IPS-18c (cell line): ENCODE data around the gene HOXB1.

Experiments used
- H3K4me3 ChIP-seq: 2 replicates; pipeline ENCODE4 v1.7.0; 2013; ENCODE audit warnings: low read depth, mild to moderate bottlenecking, low read length, moderate library complexity; ENCODE audit not compliant: insufficient read depth
- H3K9me3 ChIP-seq: one replicate; pipeline ENCODE4 v1.6.1; 2013; ENCODE audit warnings: mild to moderate bottlenecking, low read length, moderate library complexity; ENCODE audit not compliant: control insufficient read depth, insufficient read depth

The HOXB1 gene

GRCh38 chr17:48569674-48570324 is 39.0 kb upstream of the HOXB1 start:
- H3K4me3 ChIP-seq: no peak overlapping the region
- no peaks in the 10 kb centered on the region for H3K9me3 ChIP-seq

- Histone ChIP-seq H3K4me3 (no peak overlapping the region), H3K9me3 (no peaks in the 10 kb centered on the region)
Measured at GRCh38 chr17:48569240-48569582, 38.4 kb upstream of the HOXB1 start.

GRCh38 chr17:48568499-48569239 is 37.9 kb upstream of the HOXB1 start:
- no peaks in the 10 kb centered on the region for H3K9me3 ChIP-seq
- H3K4me3 ChIP-seq: no peak overlapping the region

DNA sequence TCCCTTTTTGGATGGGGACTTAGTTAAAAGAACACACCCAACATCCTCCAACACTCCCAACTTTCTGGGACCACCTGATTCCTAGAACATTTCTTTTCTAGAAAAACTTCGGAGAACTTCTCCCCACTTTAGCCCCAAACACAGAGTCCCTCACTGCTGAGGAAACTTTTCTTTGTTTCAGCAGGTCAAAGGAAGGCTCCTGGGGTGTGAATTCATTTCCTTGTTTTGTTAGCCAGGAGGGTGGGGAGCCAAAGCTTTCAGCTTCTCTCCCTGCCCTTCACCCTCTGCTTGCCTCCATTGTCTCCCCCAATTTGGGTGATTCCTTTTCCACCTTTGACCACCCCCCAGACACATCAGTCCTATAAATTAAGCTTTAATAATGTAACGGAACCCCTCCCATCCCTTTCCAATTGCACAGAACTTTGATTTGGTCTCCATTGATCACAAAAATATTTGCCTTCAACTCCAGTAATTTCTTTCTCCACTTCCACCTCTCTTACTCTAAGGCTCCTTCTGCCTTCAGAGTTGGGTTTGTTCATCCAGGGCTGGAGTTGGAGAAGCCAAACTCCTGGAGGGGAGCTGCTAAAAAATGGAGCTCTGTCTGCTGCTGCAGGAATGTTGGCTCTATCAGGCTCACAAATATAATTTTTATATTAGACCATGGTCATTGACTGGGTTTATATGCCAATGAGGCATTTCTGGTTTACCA is 37.0 kb upstream of the HOXB1 start:
- H3K4me3 ChIP-seq: no peak overlapping the region
- no peaks in the 10 kb centered on the region for H3K9me3 ChIP-seq

DNA sequence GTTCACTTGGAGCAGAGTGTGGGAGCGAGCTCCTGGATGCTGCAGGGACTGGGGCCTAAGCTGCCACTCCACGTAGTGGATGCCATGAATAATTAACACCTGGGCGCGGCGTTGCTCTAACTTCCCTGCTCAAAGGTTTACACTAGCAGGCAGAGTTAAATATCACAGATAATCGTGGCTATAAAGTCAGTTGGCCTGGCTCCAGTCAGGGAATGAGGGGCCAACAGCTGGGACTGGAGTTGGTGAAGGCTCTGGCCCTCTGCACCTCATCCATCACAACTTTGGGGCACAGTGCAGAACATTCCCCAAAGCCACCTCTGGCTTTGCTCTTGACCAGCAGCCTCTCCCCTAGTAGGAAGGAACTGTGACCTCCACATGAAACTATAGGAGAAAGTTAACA is 36.4 kb upstream of the HOXB1 start:
- no peak overlapping the region for H3K4me3 ChIP-seq

DNA sequence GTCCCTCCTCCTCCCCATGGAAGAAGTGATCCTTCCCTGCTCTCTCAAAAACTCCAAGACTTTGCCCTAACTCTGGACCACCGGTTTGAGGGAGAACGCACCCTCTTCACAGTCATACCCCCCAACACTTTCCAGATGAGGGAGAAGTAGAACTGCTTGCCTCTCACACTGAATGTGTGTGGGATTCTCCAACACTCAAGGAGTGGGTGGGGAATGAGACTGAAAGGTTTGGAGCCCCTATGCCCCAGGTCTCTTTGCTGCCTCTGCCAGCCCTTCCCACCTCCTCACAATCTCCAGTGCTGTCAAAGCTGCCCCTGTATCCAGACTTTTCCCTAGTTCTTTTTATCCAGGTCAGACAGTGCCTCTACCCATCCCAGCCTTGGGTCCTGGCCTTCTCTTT is 35.9 kb upstream of the HOXB1 start:
- Histone ChIP-seq H3K4me3 (no peak overlapping the region), H3K9me3 (no peaks in the 10 kb centered on the region)

More for the DNA sequence above, 36.4 kb upstream of the HOXB1 start:
- H3K9me3 ChIP-seq: no peaks in the 10 kb centered on the region

DNA sequence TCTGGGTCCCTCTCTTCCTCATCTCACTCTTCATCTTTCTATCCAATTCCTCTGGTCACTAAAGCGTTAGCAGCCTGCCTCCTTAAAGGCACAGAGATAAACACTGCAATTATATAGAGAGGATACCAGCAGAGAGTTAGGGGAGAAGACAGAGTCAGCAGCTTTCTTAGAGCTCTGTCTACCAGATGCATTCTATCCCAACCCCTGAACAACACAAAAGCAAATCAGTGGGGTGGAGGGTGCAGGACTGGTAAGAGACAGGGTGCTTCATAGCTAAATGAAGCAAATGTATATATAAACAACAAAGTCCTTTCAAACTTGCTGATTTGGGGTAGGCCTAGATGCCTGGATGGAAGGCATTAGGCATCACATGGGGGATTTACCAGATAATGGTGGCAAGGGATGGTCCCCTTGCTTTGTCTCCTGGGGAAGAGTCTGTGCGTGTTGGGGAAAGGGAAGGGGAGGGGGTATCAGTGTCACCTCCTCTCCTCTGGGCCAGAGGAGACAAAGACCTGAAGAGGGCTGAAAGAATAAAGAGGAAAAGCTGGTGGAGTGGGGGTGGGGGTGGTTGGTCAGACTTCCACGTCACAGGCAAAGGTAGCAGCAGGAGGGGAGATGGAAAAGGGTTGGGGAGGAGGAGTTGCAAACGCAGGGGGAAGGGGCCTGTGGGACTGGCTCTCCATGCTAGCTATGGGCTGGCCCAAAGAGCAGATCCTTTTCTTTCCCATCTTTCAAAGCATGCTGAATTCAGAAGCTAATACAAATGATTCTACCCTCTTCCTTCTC is 35.3 kb upstream of the HOXB1 start:
- Histone ChIP-seq H3K4me3 (no peak overlapping the region), H3K9me3 (no peaks in the 10 kb centered on the region)

DNA sequence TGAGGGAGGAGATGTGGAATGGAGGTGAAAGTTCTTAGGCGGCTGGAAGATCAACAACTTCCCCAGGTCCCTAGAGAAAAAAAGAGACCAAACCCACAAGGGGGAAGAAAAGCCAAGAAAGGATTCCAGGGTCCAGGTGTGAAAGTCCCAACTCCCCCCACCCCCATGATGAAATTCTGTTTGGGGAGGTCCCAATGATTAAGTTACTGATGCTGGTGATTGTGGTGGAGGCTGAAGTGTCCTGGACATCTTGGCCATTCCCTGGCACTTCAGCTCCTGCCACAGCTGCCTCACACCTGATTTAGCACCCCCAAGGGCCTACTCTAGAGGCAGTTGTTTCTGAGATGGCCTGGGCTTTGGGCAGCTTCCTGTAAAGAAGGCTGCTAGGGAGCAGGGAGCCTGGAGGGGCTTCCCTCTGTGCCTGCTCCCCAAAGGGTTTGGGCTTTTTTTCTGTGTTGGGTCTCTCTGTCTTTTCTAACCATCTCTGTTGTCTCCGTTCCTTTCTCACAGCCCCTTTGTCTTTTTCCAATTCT is 34.3 kb upstream of the HOXB1 start:
- Histone ChIP-seq H3K4me3 (no peak overlapping the region), H3K9me3 (no peaks in the 10 kb centered on the region)

DNA sequence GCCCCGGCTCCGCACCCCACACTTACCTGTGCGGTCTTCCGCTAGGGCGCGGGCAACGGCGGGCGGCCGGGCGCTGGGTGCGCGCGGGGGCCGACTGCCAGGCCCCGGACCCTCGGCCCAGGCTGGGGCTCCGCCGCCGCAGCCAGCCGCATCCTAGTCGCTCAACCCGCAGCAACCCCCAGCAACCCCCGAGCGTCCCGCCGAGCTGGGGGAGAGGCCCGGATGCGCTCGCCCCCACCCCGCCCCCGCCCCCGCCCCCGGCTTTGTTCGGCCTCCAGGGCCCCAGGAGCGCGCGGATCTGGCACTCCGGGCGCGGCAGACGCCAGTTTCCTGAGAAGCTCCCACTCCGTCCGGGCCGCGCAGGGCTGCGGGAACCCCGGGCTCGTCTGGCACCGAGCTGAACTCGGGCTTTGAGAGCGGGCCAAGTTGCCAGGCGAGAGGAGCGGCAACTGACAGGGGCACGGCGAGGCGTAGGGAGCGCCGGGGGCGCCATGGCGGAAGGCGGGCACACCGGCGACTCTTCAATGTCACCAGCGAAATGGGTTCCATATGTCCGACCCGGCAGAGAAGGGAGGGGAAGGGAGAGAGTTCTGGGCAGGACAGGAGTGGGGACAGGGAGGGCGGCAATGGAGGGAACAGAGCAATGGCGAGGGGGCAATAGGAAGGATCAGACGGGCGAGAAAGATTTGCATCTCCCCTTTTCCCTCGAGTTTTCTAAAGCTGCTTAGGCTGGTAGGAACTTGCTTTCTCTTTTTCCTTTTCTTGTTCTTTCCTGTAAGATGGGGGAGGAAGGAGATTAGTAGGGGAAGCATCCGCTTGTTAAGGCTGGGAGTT is 33.6 kb upstream of the HOXB1 start:
- Histone ChIP-seq H3K4me3 (no peak overlapping the region), H3K9me3 (no peaks in the 10 kb centered on the region)

DNA sequence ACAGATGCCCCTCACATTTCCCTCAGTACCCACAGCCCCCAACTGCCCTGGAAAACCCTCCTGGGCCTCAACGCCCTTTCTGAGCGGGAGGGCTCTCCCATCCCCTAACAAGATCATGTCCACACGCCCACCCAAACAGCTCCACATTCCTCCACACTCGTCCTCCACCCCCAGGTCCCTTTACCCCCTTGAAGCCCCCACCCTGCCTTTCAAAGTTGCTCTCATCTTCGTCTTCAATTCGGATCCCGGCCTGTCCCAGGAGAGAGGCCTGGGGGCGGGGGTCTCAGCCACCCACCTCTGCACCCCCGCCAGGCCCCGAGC is 33.0 kb upstream of the HOXB1 start:
- Histone ChIP-seq H3K4me3 (no peak overlapping the region), H3K9me3 (no peaks in the 10 kb centered on the region)

GRCh38 chr17:48563385-48563838 is 32.6 kb upstream of the HOXB1 start:
- Histone ChIP-seq H3K9me3 (no peaks in the 10 kb centered on the region), H3K4me3 (no peak overlapping the region)

DNA sequence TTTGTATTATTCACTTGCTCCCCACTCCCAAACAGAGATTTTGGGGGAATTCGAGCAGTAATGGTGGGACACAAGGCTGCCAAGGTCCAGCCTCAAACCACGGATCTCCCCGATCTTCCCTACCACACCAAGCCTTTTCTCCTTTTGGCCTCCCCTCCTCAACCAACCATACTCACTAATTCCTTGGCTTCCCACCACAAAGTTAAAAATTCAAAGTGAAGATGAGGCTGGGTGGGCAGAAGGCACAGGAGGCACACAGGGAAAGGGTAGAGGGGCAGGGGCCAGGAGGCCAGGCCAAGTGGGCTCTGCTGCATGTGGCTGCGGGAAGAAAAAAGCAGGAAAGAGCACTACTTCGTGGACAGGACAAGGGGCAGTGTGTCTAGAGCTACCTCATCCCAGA is 32.1 kb upstream of the HOXB1 start:
- Histone ChIP-seq H3K9me3 (no peaks in the 10 kb centered on the region), H3K4me3 (no peak overlapping the region)

- H3K9me3 ChIP-seq: no peaks in the 10 kb centered on the region
- no peak overlapping the region for H3K4me3 ChIP-seq
Measured at GRCh38 chr17:48561884-48562810, 31.3 kb upstream of the HOXB1 start.

DNA sequence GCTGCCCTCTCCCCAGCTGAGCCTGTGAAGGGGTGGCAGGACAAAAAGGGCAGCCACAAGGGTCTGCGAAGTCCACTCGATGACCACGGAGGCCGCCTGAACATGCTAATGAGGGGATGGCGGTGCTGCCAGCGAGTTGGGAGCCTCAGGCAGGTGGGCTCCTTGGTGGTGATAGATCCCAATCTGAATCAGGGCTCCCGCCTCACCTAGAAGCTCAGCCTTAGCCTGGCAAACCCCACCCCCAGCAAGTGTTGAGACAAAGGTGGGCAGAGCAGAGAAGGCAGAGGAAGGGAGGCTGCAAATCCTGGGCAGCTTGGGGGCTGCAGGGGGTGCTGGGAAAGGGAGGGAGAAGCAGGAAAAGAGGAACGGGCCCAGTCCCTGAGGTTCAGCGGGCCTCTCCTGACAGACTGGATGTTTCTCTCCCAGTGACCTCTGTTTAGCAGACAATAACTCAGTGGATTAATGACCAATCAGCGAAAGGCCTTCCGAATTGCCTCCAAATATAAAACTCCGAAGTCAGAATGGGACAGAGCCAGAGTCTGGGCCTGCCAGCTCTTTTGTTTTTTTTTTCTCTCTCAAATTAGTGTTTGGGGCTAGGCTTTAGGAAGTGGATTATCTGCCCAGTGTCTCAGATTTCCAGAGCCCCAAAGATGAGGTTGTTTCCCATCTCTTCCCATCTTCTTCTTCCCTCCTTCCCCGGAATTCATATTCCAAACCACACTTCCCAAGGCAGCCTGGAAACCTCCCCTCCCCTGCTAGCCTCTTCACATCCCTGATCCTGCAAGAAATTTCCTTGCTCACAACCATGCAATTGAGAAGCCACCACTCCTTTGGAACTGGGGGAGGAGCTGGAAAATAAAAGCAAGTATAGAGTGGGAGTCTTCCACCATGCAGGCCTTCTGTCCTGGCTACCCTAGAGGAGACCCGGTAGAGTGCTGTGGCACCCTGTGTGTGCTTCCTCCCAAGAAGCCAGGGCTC is 29.3 kb upstream of the HOXB1 start:
- Histone ChIP-seq H3K9me3 (no peaks in the 10 kb centered on the region), H3K4me3 (no peak overlapping the region)
